OCI-LY7 (cell line): ENCODE data around the gene PDZD2.

Experiments
- EZH2phosphoT487 ChIP-seq: fragments of 200-600 bp; sonication (generic); IDR thresholded peaks from 2 replicates; pipeline ENCODE4 v1.6.1; 2018; ENCODE audit warnings: low read depth, borderline replicate concordance, mild to moderate bottlenecking, mixed run types, antibody characterized with exemption, low read length, moderate library complexity, mixed read lengths
- TF ChIP-seq, protein P1 (sequence below): fragments of 200-600 bp; sonication (generic); conservative IDR thresholded peaks from 2 replicates; pipeline ENCODE4 v1.5.1; 2014; ENCODE audit warnings: mild to moderate bottlenecking, antibody characterized with exemption, low read length, moderate library complexity, mixed read lengths

DNA sequence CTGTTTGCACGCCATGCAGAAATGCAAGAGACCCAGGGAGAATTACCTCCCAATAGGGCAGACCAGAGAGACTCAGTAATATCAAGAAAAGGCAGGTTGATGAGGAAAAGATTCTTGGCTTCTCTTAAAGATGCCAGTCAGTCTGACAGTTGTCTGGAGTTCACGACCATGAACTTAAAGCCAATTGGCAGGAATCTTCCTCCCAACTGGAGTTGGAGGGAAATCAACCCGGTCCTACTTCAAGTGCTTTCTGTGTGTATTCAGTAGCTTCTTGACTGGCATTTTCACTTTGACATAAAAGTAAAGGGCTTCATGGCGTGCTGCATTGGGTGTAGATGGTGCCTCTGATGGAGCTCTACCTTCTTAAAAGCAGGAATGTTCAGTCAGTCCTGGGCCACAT lies 390.9 kb downstream of the PDZD2 start:
- no peak for TF ChIP-seq EZH2phosphoT487
- TF ChIP-seq, protein P1, sequence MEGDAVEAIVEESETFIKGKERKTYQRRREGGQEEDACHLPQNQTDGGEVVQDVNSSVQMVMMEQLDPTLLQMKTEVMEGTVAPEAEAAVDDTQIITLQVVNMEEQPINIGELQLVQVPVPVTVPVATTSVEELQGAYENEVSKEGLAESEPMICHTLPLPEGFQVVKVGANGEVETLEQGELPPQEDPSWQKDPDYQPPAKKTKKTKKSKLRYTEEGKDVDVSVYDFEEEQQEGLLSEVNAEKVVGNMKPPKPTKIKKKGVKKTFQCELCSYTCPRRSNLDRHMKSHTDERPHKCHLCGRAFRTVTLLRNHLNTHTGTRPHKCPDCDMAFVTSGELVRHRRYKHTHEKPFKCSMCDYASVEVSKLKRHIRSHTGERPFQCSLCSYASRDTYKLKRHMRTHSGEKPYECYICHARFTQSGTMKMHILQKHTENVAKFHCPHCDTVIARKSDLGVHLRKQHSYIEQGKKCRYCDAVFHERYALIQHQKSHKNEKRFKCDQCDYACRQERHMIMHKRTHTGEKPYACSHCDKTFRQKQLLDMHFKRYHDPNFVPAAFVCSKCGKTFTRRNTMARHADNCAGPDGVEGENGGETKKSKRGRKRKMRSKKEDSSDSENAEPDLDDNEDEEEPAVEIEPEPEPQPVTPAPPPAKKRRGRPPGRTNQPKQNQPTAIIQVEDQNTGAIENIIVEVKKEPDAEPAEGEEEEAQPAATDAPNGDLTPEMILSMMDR = no peak
